Measurements from ENCODE around the gene SLC22A13. TPM values are rescaled to one million over a fixed set of nuclear protein-coding genes. Genes with fewer than 3 reads are reported as not detected.

The SLC22A13 gene
- total and polyA plus RNA-seq, 2 experiments from 2014 or later: 0.13 to 0.66 TPM

- no peaks in the 10 kb centered on the region for H3K27me3 Mint-ChIP-seq (ENCODE audit: insufficient read depth, low read depth, poor library complexity)
- no peaks in the 10 kb centered on the region for H3K36me3 Mint-ChIP-seq (ENCODE audit: low read depth)
- DNase-seq (ENCODE audit: low spot score) (no peak), ATAC-seq (no peak)
- H3K4me2 ChIP-seq: no peak overlapping the region
- no peak overlapping the region for H2AFZ ChIP-seq
- H3K27ac ChIP-seq (ENCODE audit: low read depth): no peak overlapping the region
- H3K9me2 ChIP-seq (ENCODE audit: insufficient read depth): 0 out of 2 replicates have a peak, but pooled peaks cover 11% of the 10 kb centered on the region
- H3K4me3 ChIP-seq: no peak overlapping the region
- no peaks in the 10 kb centered on the region; the same call in 1 of the 2 replicates for H4K20me1 ChIP-seq (replicated peaks; ENCODE audit: insufficient read depth)
- no peaks in the 10 kb centered on the region for H3F3A ChIP-seq (replicated peaks; ENCODE audit: low read depth)
- H3K27ac Mint-ChIP-seq: no peak overlapping the region
- H3K36me3 ChIP-seq (ENCODE audit: insufficient read depth): no peaks in the 10 kb centered on the region
- TF ChIP-seq, protein P1, sequence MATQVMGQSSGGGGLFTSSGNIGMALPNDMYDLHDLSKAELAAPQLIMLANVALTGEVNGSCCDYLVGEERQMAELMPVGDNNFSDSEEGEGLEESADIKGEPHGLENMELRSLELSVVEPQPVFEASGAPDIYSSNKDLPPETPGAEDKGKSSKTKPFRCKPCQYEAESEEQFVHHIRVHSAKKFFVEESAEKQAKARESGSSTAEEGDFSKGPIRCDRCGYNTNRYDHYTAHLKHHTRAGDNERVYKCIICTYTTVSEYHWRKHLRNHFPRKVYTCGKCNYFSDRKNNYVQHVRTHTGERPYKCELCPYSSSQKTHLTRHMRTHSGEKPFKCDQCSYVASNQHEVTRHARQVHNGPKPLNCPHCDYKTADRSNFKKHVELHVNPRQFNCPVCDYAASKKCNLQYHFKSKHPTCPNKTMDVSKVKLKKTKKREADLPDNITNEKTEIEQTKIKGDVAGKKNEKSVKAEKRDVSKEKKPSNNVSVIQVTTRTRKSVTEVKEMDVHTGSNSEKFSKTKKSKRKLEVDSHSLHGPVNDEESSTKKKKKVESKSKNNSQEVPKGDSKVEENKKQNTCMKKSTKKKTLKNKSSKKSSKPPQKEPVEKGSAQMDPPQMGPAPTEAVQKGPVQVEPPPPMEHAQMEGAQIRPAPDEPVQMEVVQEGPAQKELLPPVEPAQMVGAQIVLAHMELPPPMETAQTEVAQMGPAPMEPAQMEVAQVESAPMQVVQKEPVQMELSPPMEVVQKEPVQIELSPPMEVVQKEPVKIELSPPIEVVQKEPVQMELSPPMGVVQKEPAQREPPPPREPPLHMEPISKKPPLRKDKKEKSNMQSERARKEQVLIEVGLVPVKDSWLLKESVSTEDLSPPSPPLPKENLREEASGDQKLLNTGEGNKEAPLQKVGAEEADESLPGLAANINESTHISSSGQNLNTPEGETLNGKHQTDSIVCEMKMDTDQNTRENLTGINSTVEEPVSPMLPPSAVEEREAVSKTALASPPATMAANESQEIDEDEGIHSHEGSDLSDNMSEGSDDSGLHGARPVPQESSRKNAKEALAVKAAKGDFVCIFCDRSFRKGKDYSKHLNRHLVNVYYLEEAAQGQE (IDR thresholded peaks at IDR 0.05; ENCODE audit: unreplicated experiment): no peak
- no peak for TF ChIP-seq CREB1 (CRISPR knock-in tag; IDR thresholded peaks at IDR 0.05; ENCODE audit: low read depth)
- no peak for TF ChIP-seq EZH2 (IDR thresholded peaks at IDR 0.05; ENCODE audit: low read depth, unreplicated experiment)
- TF ChIP-seq JUNB (IDR thresholded peaks at IDR 0.05; ENCODE audit: unreplicated experiment): no peak
- TF ChIP-seq POLR2AphosphoS5 (IDR thresholded peaks at IDR 0.05; ENCODE audit: low read depth): no peak
- no peak for TF ChIP-seq CTCF (conservative IDR thresholded peaks at IDR 0.05; ENCODE audit: low read depth in 2 of 2)
- TF ChIP-seq, protein P2, sequence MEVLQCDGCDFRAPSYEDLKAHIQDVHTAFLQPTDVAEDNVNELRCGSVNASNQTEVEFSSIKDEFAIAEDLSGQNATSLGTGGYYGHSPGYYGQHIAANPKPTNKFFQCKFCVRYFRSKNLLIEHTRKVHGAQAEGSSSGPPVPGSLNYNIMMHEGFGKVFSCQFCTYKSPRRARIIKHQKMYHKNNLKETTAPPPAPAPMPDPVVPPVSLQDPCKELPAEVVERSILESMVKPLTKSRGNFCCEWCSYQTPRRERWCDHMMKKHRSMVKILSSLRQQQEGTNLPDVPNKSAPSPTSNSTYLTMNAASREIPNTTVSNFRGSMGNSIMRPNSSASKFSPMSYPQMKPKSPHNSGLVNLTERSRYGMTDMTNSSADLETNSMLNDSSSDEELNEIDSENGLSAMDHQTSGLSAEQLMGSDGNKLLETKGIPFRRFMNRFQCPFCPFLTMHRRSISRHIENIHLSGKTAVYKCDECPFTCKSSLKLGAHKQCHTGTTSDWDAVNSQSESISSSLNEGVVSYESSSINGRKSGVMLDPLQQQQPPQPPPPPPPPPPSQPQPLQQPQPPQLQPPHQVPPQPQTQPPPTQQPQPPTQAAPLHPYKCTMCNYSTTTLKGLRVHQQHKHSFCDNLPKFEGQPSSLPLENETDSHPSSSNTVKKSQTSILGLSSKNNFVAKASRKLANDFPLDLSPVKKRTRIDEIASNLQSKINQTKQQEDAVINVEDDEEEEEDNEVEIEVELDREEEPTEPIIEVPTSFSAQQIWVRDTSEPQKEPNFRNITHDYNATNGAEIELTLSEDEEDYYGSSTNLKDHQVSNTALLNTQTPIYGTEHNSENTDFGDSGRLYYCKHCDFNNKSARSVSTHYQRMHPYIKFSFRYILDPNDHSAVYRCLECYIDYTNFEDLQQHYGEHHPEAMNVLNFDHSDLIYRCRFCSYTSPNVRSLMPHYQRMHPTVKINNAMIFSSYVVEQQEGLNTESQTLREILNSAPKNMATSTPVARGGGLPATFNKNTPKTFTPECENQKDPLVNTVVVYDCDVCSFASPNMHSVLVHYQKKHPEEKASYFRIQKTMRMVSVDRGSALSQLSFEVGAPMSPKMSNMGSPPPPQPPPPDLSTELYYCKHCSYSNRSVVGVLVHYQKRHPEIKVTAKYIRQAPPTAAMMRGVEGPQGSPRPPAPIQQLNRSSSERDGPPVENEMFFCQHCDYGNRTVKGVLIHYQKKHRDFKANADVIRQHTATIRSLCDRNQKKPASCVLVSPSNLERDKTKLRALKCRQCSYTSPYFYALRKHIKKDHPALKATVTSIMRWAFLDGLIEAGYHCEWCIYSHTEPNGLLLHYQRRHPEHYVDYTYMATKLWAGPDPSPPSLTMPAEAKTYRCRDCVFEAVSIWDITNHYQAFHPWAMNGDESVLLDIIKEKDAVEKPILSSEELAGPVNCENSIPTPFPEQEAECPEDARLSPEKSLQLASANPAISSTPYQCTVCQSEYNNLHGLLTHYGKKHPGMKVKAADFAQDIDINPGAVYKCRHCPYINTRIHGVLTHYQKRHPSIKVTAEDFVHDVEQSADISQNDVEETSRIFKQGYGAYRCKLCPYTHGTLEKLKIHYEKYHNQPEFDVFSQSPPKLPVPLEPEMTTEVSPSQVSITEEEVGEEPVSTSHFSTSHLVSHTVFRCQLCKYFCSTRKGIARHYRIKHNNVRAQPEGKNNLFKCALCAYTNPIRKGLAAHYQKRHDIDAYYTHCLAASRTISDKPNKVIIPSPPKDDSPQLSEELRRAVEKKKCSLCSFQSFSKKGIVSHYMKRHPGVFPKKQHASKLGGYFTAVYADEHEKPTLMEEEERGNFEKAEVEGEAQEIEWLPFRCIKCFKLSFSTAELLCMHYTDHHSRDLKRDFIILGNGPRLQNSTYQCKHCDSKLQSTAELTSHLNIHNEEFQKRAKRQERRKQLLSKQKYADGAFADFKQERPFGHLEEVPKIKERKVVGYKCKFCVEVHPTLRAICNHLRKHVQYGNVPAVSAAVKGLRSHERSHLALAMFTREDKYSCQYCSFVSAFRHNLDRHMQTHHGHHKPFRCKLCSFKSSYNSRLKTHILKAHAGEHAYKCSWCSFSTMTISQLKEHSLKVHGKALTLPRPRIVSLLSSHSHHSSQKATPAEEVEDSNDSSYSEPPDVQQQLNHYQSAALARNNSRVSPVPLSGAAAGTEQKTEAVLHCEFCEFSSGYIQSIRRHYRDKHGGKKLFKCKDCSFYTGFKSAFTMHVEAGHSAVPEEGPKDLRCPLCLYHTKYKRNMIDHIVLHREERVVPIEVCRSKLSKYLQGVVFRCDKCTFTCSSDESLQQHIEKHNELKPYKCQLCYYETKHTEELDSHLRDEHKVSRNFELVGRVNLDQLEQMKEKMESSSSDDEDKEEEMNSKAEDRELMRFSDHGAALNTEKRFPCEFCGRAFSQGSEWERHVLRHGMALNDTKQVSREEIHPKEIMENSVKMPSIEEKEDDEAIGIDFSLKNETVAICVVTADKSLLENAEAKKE (CRISPR knock-in tag; IDR thresholded peaks at IDR 0.05): no peak
- H3K4me1 Mint-ChIP-seq: peaks cover 13% of the 10 kb centered on the region
- no peaks in the 10 kb centered on the region for H3K9me3 Mint-ChIP-seq
- no peaks in the 10 kb centered on the region for H3K27me3 ChIP-seq (ENCODE audit: insufficient read depth)
- H3K79me2 ChIP-seq (replicated peaks; ENCODE audit: insufficient read depth): no peaks in the 10 kb centered on the region
- H3K4me3 Mint-ChIP-seq: no peak overlapping the region
- peaks cover 12% of the 10 kb centered on the region for H3K4me1 ChIP-seq (ENCODE audit: insufficient read depth)
Observed at GRCh38 chr3:38271553-38271952, 5.9 kb downstream of the SLC22A13 start.
